K562 (cell line): ENCODE results near the gene USP48. TPM values are rescaled to one million over a fixed set of nuclear protein-coding genes. Genes with fewer than 3 reads are reported as not detected.

Experiments used
- CBX8 ChIP-seq: fragments of 200-600 bp; sonication (generic); IDR thresholded peaks from 2 replicates; pipeline ENCODE4 v1.6.1; 2012; ENCODE audit warnings: borderline replicate concordance, mixed run types, low read depth, mild to moderate bottlenecking, moderate library complexity, mixed read lengths, low read length, control low read depth, inconsistent platforms; ENCODE audit not compliant: poor library complexity, severe bottlenecking; ENCODE audit errors: extremely low read depth
- CHD7 ChIP-seq: fragments of 200-600 bp; sonication (generic); IDR thresholded peaks from one replicate; pipeline ENCODE4 v1.6.1; 2012; ENCODE audit warnings: mild to moderate bottlenecking, low read depth, low read length, inconsistent platforms
- RERE ChIP-seq: sonication (generic); formaldehyde crosslinking; IDR thresholded peaks from 2 replicates; pipeline ENCODE4 v1.8.0; 2023; ENCODE audit warnings: missing genetic modification reagents, mild to moderate bottlenecking, borderline replicate concordance
- TRIM28 ChIP-seq: fragments of 450-650 bp; IDR thresholded peaks from 2 replicates; pipeline ENCODE4 v1.6.1; 2017
- ZBTB5 ChIP-seq: fragments of 450-650 bp; IDR thresholded peaks from 2 replicates; pipeline ENCODE4 v1.6.1; 2017; ENCODE audit warnings: antibody characterized with exemption
- polyA plus RNA-seq, 8 experiments: library from polyadenylated mRNA; depleted of rRNA in 4 of 8; stranded (reverse) in 5 of 8; unstranded in 3 of 8; fragments of >200 nt; fragmentation: Nextera tagmentation in 2 of 8; fragmentation: Illumina TruSeq in 1 of 8; extraction: Ambion mirVana in 2 of 8; extraction: Trizol in 1 of 8; gene quantifications; 2 replicates each; pipeline versions ENCODE4 v1.2.1 to v1.2.3, GENCODE V29; 2011 to 2014; ENCODE audit warnings: inconsistent platforms in 1 of 8, missing spikeins in 1 of 8
- total RNA-seq, 7 experiments: library from RNA; depleted of rRNA in 6 of 7; stranded (reverse); fragments of >200 nt in 6 of 7; fragmentation: Illumina TruSeq in 2 of 7; extraction: Trizol in 2 of 7; gene quantifications; 2 replicates each; pipeline versions ENCODE4 v1.2.1 to v1.2.3, GENCODE V29; 2011 to 2021; ENCODE audit warnings: low replicate concordance in 1 of 7

The USP48 gene
- total and polyA plus RNA-seq, 9 of the 15 experiments (the other 6 are each of a cell fraction or from before 2014, with no cell fraction given) = 23.3 to 123 (median 106) TPM

- TF ChIP-seq CHD7 (no peak), RERE (CRISPR knock-in tag) (no peak), CBX8 (no peak), ZBTB5 (peak; percentile 80), TRIM28 (no peak)
Observed at GRCh38 chr1:21811875-21812305, 28.9 kb upstream of the USP48 start, which contains the start of gene LDLRAD2 (continued).
